ENCODE data around the gene DBN1.

Gene DBN1

DNA sequence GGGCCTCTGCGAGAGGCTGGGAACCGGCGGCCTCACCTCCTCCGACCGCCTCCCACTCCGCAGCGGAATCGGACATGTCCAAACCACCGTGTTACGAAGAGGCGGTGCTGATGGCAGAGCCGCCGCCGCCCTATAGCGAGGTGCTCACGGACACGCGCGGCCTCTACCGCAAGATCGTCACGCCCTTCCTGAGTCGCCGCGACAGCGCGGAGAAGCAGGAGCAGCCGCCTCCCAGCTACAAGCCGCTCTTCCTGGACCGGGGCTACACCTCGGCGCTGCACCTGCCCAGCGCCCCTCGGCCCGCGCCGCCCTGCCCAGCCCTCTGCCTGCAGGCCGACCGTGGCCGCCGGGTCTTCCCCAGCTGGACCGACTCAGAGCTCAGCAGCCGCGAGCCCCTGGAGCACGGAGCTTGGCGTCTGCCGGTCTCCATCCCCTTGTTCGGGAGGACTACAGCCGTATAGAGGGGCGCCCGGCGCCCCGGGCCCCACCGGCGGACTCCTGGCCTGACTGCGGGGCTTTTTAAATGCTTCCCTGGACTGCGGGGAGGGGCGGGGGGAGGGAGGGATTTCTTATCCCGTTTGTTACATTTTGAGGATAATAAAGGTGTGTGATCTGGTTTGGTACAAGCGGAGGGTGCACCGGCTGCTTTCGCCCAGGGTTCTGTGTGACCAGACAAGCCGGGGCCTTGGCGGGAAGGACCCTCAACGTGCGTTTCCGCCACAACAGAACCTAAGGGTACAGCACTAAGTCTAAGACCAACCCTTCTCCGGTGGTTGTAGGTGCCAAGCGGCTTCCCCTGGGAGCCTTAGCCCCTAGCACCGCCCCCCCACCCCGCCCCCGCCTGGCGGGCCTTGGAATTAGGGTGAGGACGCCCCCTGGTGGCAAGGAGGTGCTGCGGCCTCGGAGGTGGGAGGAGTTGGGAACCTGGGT lies 17.5 kb downstream of the DBN1 start:
- DNase-seq (ENCODE audit: low read depth) = peak; percentile 90

GRCh38 chr5:177455036-177455660 lies 18.3 kb downstream of the DBN1 start:
- peak; percentile 89 for DNase-seq (ENCODE audit: low read depth)

GRCh38 chr5:177454397-177455035 lies 18.9 kb downstream of the DBN1 start:
- peak; percentile 91 for DNase-seq (ENCODE audit: low read depth)

GRCh38 chr5:177453852-177454396 lies 19.5 kb downstream of the DBN1 start:
- no peak for DNase-seq (ENCODE audit: low read depth)

- no peak for DNase-seq (ENCODE audit: low read depth)
Observed at GRCh38 chr5:177452688-177453638, 20.5 kb downstream of the DBN1 start.

DNA sequence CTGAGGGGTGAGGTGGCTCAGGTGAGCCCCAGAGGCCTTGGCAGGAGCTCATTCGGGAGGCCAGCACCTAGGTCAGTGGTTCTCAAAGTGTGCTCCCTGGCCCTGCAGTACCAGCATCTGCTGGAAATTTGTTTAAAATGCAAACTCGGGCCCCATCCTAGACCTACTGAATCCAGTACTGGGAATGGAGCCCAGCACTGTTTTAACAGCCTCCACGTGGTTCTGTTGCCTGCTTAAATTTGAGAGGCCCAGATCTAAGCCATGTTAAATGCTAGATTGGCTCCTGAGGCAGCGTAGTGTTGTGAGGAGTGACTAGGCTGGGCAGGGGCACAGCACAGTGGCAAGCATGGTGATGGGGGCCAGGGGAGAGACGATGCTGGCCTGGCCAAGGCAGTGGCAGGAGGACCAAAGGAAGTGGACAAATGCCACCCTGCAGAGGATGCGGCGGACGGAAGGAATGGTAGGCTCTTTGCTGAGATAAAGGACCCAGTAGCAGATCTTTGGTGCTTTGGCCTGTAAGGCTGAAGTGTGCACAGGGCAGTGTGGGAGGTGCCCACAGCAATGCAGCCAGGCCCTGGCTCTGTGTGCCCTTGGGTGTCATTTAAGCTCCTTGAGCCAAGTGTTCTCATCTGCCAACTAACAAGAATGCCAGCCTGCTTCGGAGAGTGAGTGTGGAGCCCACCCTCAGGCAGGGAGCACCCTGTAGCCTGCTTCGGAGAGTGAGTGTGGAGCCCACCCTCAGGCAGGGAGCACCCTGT lies 22.6 kb downstream of the DBN1 start:
- DNase-seq (ENCODE audit: low read depth) = no peak

- no peak for DNase-seq (ENCODE audit: low read depth)
Observed at GRCh38 chr5:177449140-177450061, 24.0 kb downstream of the DBN1 start.

DNA sequence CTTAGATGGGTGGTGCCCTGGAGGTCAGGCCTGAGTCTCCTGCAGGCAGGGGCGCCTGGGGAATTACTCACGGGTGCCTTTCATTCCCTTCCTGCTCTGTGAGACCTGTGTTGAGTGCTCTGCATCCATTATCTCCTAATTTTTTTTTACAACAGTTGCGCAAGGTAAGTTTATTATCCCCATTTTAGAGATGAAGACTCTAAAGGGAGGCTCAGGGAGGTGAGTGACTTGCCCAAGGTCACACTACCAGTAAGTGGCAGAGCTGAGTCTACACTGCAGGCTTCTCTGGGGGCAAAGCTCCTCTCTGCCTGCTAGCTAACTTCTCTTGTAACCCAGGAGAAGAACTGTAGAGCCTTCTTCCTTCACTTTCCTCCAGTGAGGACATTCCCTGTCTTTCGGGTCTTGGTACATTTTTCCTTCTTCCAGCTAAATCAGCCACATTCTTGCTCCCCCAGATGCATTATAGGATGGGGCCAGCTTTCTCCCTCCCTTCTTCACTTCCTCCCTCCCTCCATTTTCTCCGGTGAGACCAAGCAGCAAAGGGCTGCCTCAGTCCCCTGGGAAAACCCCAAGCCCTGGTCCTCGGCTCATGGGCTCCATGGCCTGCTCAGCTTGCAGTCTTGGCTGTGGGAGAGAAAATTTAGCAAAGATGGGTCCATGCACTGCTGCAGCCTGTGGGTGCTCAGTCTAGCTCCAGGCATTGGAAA lies 25.0 kb downstream of the DBN1 start:
- no peak for DNase-seq (ENCODE audit: low read depth)

- no peak for DNase-seq (ENCODE audit: low read depth)
Observed at GRCh38 chr5:177447611-177448243, 25.7 kb downstream of the DBN1 start.

DNA sequence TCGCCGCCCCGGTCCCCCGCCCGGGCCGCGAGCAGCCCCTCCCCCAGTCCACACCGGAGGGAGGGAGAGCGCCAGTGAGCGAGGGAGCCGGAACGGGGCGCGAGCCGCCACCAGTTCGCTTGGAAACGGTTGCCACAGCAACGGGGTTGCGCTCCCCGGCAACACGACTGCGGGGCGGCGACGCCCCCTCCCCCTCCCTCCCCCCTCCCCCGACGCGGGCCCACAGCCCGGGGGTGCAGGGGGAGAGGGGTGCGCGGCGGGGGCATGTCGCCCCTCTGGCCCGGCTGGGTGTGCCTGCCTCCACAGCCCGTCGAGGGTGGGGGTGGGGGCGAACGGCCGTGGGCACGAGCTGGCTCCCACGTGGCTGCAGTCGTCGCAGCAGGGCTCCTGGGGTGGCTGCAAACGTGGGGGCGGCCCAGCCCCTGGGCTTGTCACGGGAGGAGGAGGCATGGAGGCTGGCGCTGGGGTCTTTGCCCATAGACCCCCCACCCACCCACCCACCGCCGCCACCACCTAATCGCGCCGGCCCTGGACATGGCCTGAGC lies 26.3 kb downstream of the DBN1 start:
- peak; percentile 68 for DNase-seq (ENCODE audit: low read depth)

GRCh38 chr5:177446200-177447065 lies 27.0 kb downstream of the DBN1 start, which contains the start of gene PRR7:
Gene PRR7 (plus strand): TSS chr5:177446814. CDS start chr5:177455068, 8,254 bp downstream.
- peak; percentile 69 for DNase-seq (ENCODE audit: low read depth)

DNA sequence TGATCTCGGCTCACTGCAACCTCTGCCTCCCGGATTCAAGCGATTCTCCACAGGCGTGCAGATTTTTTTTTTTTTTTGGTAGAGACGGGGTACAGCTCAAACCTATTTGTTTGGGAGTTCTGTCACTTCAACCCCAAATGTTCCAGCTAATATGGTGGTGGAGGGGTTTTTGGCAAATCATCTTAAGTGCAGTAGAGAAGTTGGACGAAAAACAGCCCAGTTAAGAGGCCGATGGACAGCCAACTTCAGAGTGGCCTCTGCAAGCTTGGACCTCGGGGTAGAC lies 27.6 kb downstream of the DBN1 start:
- DNase-seq (ENCODE audit: low read depth) = no peak

DNA sequence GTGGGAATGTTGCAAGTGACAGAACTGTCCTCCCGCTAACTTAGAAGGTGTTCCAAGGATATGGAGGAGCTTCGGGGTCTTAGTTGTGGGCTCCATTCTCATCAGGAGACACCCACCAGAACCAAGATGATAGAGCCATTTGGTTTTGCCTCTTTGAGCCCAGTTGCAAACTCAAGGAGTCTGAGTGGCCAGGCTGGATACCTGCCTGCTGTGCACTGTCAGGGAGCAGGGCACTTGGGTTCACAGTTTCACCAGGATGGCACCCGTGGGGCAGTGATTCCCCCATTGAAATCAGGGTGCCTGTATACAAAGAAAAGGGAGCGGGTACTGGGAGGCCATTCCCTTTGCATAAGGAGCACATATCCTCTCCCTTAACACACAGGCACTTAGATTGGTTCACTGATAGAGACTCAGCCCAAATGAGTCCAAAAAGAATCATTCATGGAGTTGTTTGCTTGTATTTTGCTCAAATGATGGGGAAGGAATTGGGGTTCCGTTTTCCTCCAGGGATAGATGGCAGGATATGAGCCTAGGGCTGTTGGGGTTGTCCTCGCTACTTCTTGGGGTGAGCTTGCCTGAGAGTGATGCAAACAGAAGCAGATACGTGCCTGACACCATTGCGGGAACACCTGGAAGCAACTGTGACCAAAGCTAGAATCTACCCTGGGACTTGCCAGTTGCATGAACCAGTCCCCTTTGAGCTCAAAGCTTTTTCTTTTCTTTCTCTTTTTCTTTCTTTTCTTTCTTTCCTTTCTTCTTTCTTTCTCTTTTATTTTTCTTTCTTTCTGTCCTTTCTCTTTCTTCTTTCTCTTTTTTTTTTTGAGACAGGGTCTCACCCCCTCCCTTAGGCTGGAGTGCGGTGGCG lies 28.1 kb downstream of the DBN1 start:
- DNase-seq (ENCODE audit: low read depth) = no peak

DNA sequence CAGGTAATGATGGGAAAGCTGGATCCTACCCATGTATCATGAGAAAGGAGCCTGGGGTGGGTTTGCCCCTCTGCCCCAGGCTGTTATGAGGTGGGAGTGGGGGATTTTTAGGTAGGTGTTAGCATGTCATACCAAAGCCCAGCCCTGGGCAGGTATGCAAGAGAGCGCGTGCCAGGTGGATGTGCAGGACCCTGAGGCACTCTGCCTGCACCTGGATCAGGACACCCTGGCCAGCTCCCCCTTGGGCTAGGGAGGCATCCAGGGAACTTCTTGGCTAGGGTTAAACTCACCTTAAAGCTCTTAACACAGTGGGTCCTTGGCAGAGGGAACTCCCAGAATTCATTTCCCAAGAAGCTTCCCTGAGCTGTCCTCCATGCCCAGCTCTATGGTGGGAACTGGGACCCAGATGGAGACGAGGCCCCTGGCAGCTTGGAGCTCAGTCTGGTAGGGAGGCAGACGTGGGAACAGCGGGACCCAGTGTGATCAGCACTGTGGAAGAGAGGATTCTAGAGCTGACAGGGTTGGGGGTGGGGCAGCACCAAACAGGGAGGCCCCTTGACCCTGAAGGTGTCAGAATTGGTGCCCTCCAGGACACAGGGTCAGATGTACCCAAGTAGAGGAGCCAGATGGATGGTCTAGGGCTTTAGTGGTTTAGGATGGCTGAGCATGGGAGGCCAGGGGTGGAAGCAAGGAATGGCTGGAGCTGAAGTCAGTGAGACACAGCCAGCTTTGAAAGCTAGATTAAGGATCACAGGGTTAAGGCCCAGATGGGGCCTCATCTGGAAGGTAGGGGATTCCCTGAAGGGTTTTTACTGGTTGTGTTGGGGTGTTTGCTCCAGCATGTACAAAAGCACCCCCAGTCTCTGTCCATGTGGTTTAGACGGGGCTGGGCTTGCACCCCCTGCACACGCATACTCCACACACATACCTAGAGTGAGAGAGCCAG lies 29.1 kb downstream of the DBN1 start:
- DNase-seq (ENCODE audit: low read depth) = no peak
